GM19395 (cell line): ENCODE data around the gene MAP1LC3C.
A peak's percentile ranks its signal among the peaks of the same experiment; 100 is the strongest.
"Not testable (repeated sequence)": the region's sequence is repeated elsewhere in the genome, so short reads cannot be mapped to it uniquely, and the experiment has no call there.

Source experiments
- ATAC-seq: cut with Tn5 transposase; IDR thresholded peaks from one replicate; pipeline ENCODE4 v1.9.1; 2021; ENCODE audit warnings: mild to moderate bottlenecking, moderate library complexity; ENCODE audit not compliant: unreplicated experiment

The MAP1LC3C gene

DNA sequence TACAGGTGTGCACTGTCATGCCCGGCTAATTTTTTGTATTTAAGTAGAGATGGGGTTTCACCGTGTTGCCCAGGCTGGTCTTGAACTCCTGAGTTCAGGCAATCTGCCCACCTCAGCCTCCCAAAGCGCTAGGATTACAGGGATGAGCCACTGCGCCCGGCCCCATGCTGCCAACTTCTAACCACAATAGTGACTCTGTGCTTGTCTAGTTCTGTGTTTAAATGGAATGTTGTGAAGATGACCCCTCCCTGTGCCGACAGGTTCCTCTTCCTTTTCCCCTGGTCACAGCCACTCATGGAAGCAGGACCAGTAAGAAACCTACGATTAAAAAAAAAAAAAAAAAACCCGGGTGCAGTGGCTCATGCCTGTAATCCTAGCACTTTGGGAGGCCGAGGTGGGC is 4.7 kb downstream of the MAP1LC3C start:
- no peak for ATAC-seq

DNA sequence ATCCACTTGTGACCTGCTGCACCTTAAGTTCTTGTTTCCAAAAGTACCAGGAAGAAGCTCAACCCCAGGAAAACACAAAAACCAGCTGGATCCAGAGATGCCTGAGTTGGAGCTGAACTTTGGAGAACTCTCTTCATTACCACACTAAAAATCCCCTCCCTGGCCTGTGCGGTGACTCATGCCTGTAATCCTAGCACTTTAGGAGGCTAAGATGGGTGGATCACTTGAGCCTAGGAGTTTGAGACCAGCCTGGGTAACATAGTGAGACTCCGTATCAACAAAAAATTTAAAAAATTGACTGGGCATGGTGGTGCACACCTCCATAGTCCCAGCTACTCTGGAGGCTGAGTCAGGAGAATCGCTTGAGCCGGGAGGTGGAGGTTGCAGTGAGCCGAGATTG is 6.2 kb downstream of the MAP1LC3C start:
- ATAC-seq, result no peak

- no peak for ATAC-seq
Measured at GRCh38 chr1:241990040-241990439, 8.9 kb downstream of the MAP1LC3C start.

DNA sequence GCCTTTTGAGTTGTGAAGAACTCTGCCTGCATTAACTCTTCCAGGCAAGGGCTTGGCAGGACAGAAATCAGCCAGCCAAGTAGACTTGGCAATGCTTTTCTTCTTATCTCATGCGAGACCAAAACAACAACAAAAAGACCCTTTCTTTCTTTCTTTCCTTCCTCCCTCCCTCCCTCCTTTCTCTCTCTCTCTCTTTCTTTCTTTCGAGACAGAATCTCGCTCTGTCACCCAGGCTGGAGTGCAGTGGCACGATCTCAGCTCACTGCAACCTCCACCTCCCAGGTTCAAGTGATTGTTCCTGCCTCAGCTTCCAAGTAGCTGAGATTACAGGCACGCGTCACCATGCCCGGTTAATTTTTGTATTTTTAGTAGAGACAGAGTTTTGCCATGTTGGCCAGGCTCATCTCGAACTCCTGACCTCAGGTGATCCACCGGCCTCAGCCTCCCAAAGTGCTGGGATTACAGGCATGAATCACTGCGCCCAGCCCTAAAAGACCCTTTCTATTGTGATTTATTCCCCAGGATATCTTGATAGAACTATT is 10.4 kb downstream of the MAP1LC3C start:
- ATAC-seq, result not testable (repeated sequence)

DNA sequence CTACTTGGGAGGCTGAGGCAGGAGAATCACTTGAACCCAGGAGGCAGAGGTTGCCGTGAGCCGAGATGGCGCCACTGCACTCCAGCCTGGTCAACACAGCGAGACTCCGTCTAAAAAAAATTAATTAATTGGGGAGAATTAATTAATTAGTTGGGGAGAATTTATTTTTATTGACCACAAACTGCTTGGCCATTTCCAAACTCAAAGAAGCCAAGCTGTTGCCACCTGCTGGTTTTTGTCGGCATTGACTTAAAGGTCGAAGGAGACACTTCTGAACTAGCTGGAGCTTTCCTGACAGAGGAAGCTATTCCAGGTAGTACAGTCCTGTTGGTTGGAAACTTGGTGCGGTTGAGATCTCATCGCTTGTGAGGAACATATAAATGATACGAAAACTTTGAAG is 13.1 kb downstream of the MAP1LC3C start:
- peak; percentile 72 for ATAC-seq

GRCh38 chr1:241979926-241980325 is 19.0 kb downstream of the MAP1LC3C start:
- ATAC-seq, result no peak

DNA sequence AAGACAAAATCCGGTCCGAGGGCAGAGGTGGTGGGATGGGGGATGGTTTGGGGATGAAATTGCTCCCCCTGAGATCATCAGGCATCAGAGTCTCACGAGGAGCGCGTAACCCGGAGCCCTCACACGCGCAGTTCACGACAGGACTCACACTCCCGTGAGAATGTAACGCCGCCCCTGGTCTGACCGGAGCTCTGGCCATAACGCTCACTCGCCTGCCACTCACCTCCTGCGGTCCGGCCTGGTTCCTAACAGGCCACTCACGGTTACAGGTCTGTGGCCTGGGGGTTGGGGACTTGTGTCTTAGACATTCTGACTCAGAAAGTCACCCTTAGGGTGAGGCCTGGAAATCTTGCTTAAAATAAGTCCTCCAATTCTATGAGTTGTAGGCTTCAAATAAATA is 19.8 kb downstream of the MAP1LC3C start:
- no peak for ATAC-seq

DNA sequence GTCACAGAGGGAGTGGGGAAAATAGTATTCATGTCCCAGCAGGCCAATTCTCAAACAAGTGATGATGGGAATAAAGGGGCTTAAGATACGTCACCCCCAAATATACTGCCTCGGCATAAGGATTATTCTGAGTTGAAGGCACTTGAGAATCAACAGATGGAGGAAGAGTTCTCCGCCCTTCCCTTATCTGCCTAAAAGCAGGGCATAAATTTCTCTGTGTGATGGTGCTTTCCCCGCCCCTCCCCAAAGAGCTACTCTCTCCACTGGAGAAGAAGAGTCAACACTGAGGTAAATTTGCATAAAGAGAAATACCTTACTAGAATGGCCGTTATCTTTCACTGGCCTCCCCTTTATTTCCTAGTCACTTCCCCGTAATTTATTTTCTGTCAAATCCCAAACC is 22.7 kb downstream of the MAP1LC3C start:
- no peak for ATAC-seq

DNA sequence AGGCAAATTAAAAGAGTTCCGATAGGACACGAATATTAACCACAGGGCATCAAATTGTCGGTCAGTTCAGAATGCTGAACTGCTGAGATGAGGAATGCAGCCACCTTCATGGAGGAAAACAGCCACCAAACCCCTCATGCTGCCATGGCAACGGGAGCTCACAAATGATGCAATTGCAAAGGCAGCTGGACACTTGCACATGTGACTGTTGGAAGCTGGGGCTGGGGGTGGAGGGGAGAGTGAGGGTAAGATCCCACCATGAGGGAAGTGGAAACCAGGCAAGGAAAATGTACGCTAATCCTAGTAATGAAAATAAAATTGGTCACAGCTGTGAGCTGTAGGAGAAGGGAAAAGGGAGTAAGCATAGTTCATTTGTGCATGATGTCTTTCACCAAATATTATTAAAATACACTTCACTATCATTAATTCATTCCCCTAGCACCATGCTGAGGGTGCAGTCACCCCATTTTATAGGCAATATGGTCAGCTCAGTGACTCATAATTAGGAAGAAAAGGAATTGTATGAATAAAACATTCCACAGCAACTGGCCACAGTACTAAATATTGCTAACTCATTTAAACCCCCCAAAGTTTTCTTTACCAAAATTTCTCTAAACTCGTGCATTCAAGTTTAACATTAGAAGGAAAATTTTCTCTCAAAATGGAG is 26.1 kb downstream of the MAP1LC3C start:
- ATAC-seq, result no peak

DNA sequence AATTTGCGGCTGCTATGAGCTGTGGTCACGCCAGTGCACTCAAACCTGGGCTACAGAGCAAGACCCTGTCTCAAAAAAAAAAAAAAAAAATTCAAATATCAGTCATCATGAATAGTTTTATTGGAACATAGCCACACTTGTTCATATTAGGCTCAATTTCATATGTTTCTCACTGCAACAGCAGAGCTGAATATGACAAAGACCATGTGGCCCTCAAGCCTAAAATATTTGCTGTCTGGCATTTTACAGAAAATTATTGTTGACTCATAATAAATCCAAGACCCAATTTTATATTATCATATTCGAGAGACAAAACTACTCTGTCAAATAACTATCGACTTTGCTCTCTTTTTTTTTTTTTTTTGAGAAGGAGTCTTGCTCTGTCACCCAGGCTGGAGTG is 30.3 kb downstream of the MAP1LC3C start:
- ATAC-seq, result no peak

DNA sequence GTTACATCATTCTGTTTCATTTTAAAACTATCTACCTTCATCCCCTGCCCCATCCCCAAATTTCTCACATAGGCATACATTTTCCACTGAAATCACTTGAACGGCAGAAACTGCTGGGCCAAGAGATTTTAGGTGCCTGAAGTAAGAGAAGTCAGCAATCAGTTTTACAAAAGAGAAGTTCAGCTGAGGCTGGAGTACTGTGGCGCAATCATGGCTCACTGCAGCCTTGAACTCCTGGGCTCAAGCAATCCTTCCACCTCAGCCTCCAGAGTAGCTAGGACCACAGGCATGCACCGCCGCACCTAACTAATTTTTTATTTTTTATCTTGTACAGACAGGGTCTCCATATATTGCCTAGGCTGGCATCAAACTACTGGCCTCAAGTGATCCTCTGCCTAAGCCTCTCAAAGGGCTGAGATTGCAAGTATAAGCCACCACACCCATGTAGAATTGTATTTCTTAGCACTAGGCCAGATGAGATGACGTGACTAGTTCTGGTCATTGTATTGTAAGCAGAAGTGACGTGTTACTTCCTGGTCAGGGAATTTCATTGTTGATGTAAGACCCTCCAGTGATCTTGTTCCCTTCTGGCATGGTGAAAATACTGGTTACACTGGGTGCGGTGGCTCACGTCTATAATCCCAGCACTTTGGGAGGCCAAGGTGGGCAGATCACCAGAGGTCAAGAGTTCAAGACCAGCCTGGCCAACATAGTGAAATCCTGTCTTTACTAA is 34.2 kb downstream of the MAP1LC3C start:
- ATAC-seq, result no peak

DNA sequence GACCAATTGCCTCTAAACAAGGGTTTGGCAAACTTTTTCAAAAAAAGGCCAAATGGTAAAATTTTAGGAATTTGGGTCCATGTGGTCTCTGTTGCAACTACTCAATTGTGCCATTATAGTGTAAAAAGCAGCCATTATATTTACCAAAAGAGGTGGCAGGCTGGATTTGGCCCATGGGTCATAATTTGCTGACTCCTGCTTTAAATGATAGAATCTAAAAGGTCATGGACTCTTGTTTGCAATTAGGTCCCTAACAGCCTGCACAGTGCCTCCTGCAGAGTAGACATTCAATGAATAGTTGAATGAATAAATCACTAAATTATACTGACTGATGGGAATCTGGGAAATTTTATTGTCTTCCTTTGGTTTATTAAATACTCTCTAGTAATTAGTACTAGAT is 35.2 kb downstream of the MAP1LC3C start:
- ATAC-seq, result no peak

DNA sequence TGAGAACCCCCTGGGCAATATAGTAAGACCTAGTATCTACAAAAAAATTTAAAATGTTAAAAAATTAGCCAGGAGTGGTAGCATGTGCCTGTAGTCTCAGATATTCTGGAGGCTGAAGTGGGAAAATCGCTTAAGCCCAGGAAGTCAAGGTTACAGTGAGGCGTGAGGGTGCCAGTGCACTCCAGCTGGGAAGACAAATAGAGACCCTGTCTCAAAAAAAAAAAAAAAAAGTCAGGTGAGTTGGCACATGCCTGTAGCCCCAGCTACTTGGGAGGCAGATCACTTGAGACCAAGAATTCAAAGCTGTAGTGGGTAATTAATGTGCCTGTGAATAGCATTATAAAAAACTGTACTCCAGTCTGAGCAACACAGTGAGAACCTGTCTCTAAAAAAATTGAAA is 36.7 kb downstream of the MAP1LC3C start:
- ATAC-seq, result no peak

DNA sequence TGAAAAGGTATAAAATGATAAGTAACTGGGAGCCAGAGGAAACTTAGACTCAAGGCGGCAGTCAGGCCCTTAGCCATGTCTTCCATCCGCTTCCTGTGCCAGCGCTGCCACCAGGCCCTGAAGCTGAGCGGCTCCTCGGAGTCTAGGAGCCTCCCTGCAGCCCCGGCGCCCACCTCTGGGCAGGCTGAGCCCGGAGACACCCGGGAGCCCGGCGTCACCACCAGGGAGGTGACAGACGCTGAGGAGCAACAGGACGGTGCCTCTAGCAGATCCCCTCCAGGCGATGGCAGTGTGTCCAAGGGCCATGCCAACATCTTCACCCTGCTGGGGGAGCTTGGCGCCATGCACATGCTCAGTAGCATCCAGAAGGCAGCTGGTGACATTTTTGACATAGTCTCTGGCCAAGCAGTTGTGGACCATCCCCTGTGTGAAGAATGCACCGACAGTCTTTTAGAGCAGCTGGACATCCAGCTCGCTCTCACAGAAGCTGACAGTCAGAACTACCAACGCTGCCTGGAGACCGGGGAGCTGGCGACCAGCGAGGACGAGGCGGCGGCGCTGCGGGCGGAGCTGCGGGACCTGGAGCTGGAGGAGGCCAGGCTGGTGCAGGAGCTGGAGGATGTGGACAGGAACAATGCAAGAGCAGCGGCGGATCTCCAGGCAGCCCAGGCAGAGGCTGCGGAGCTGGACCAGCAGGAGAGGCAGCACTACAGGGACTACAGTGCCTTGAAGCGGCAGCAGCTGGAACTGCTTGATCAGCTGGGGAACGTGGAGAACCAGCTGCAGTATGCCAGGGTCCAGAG is 41.0 kb downstream of the MAP1LC3C start, which contains the start of gene BECN2:
TSS of gene BECN2 (plus strand) at position 76 of the 803 bp plus-strand sequence. CDS start at position 76, 0 bp downstream.
- no peak for ATAC-seq

- no peak for ATAC-seq
Measured at GRCh38 chr1:241950390-241950789, 48.5 kb downstream of the MAP1LC3C start.

GRCh38 chr1:241947354-241947753 is 51.5 kb downstream of the MAP1LC3C start:
- no peak for ATAC-seq
